Natural killer cell (primary cell): Measurements from ENCODE around the gene GTF2A1L. TPM values are rescaled to one million over a fixed set of nuclear protein-coding genes. Genes with fewer than 3 reads are reported as not detected.

Experiments
- ATAC-seq, 3 donors: fragments of 150-1000 bp in 2 of 3; fragments of 200-7000 bp in 1 of 3; cut with Tn5 transposase; 1 replicate in 1 of 3; 2 replicates in 2 of 3; pipeline ENCODE4 v1.10.0; 2021; ENCODE audit warnings: mild to moderate bottlenecking in 2 of 3, moderate library complexity in 2 of 3
- DNase-seq, 2 donors: peaks; one replicate each; pipeline versions ENCODE4 v3.0.0 to v3.0.0-alpha.2; 2013 to 2021; ENCODE audit warnings: mixed read lengths in 1 of 2
- H3K27ac ChIP-seq: one replicate; pipeline ENCODE4 v1.5.1; 2013; ENCODE audit warnings: mild to moderate bottlenecking, low read length
- H3K27me3 ChIP-seq: one replicate; pipeline ENCODE4 v1.6.1; 2013; ENCODE audit warnings: low read length; ENCODE audit not compliant: control insufficient read depth, insufficient read depth
- H3K36me3 ChIP-seq: one replicate; pipeline ENCODE4 v1.6.1; 2013; ENCODE audit warnings: low read length; ENCODE audit not compliant: control insufficient read depth, insufficient read depth
- H3K4me1 ChIP-seq: one replicate; pipeline ENCODE4 v1.6.1; 2013; ENCODE audit warnings: low read length; ENCODE audit not compliant: control insufficient read depth, insufficient read depth
- H3K4me3 ChIP-seq: one replicate; pipeline ENCODE4 v1.5.1; 2013; ENCODE audit warnings: low read length
- H3K9me3 ChIP-seq: one replicate; pipeline ENCODE4 v1.6.1; 2013; ENCODE audit warnings: low read length; ENCODE audit not compliant: control insufficient read depth, insufficient read depth
- H3K27ac Mint-ChIP-seq, 2 donors: one replicate each; pipeline ENCODE4 v1.8.0; 2022; ENCODE audit warnings: mild to moderate bottlenecking in 2 of 2, mixed read lengths in 2 of 2, moderate library complexity in 1 of 2
- H3K27me3 Mint-ChIP-seq, 2 donors: one replicate each; pipeline ENCODE4 v1.8.0; 2022; ENCODE audit warnings: low read depth in 2 of 2, mixed read lengths in 2 of 2
- H3K36me3 Mint-ChIP-seq: one replicate; pipeline ENCODE4 v1.8.0; 2022; ENCODE audit warnings: mixed read lengths
- H3K4me1 Mint-ChIP-seq, 2 donors: one replicate each; pipeline ENCODE4 v1.8.0; 2022; ENCODE audit warnings: mixed read lengths in 2 of 2
- H3K4me3 Mint-ChIP-seq: one replicate; pipeline ENCODE4 v1.8.0; 2022; ENCODE audit warnings: mild to moderate bottlenecking, moderate library complexity, mixed read lengths
- H3K9me3 Mint-ChIP-seq, 2 donors: one replicate each; pipeline ENCODE4 v1.8.0; 2022; ENCODE audit warnings: mixed read lengths in 2 of 2
- CTCF ChIP-seq: fragments of 200-600 bp; IDR thresholded peaks from one replicate; pipeline ENCODE4 v1.8.0; 2022; ENCODE audit warnings: antibody characterized with exemption
- WGBS: methylation state at CpG from one replicate; pipeline ENCODE4 v1.1.7; 2013; ENCODE audit warnings: missing lambda C conversion rate; ENCODE audit not compliant: insufficient coverage; 5-methylcytosine and 5-hydroxymethylcytosine counted together
- intact Hi-C: fragments of 100-400 bp; cut with micrococcal nuclease; formaldehyde crosslinking; loops from one replicate; pipeline ENCODE4 v1.14.2; 2022
- total RNA-seq, 4 donors: library from RNA; stranded (reverse); fragments of 120-200 nt in 1 of 4; gene quantifications; one replicate each; pipeline versions ENCODE4 v1.2.3 to v1.2.4, GENCODE V29; 2013 to 2022

GTF2A1L gene
- total RNA-seq, 3 donors from 2014 or later (not counting 1 experiment from before 2014, with no cell fraction given): not detected

GRCh38 chr2:48574353-48575287 is 43.0 kb upstream of the GTF2A1L start:
- no peak for ATAC-seq

GRCh38 chr2:48578313-48578712 is 39.3 kb upstream of the GTF2A1L start:
- 77% methylated on average over 2 of the region's 4 CpGs for WGBS
- ATAC-seq (no peak), DNase-seq (no peak)
- Mint-ChIP-seq H3K9me3 (no peaks in the 10 kb centered on the region), H3K4me1 (no peaks in the 10 kb centered on the region), H3K27me3 (peaks cover 2 to 12% of the 10 kb centered on the region in 2 donors), H3K36me3 (no peaks in the 10 kb centered on the region), H3K4me3 (no peak overlapping the region), H3K27ac (no peak overlapping the region)
- TF ChIP-seq CTCF: no peak
- Histone ChIP-seq H3K36me3 (no peaks in the 10 kb centered on the region), H3K27me3 (no peaks in the 10 kb centered on the region), H3K4me1 (no peaks in the 10 kb centered on the region), H3K9me3 (no peaks in the 10 kb centered on the region), H3K27ac (no peak overlapping the region), H3K4me3 (no peak overlapping the region)
- intact Hi-C loops: no loop called here

More at GRCh38 chr2:48574353-48575287, 43.0 kb upstream of the GTF2A1L start:
- no peak overlapping the region for H3K4me3 ChIP-seq
- H3K4me1 ChIP-seq: no peaks in the 10 kb centered on the region
- Mint-ChIP-seq H3K27ac (no peak overlapping the region), H3K36me3 (no peaks in the 10 kb centered on the region), H3K4me3 (no peak overlapping the region), H3K27me3 (peaks cover 0 to 2% of the 10 kb centered on the region in 2 donors), H3K9me3 (no peaks in the 10 kb centered on the region), H3K4me1 (no peaks in the 10 kb centered on the region)
- H3K9me3 ChIP-seq: no peaks in the 10 kb centered on the region
- H3K27me3 ChIP-seq: no peaks in the 10 kb centered on the region
- WGBS: 0% methylated on average over 2 of the region's 9 CpGs
- intact Hi-C loops: no loop called here
- DNase-seq: no peak
- TF ChIP-seq CTCF: no peak
- H3K36me3 ChIP-seq: no peaks in the 10 kb centered on the region
- H3K27ac ChIP-seq: no peak overlapping the region

GRCh38 chr2:48583961-48584360 is 33.7 kb upstream of the GTF2A1L start:
- WGBS: 95% methylated on average over 3 of the region's 3 CpGs
- Histone ChIP-seq H3K27ac (no peak overlapping the region), H3K4me3 (no peak overlapping the region), H3K36me3 (no peaks in the 10 kb centered on the region), H3K27me3 (no peaks in the 10 kb centered on the region), H3K9me3 (no peaks in the 10 kb centered on the region), H3K4me1 (no peaks in the 10 kb centered on the region)
- Mint-ChIP-seq H3K27me3 (peaks cover 2 to 12% of the 10 kb centered on the region in 2 donors), H3K4me1 (peaks cover 0 to 3% of the 10 kb centered on the region in 2 donors), H3K27ac (no peak overlapping the region), H3K4me3 (no peak overlapping the region), H3K9me3 (no peaks in the 10 kb centered on the region), H3K36me3 (no peaks in the 10 kb centered on the region)
- ATAC-seq (no peak), DNase-seq (no peak)
- no peak for TF ChIP-seq CTCF
- intact Hi-C loops: no loop called here
